Measurements from ENCODE around the gene ETS1.
A peak's percentile ranks its signal among the peaks of the same experiment; 100 is the strongest.

ETS1 gene

DNA sequence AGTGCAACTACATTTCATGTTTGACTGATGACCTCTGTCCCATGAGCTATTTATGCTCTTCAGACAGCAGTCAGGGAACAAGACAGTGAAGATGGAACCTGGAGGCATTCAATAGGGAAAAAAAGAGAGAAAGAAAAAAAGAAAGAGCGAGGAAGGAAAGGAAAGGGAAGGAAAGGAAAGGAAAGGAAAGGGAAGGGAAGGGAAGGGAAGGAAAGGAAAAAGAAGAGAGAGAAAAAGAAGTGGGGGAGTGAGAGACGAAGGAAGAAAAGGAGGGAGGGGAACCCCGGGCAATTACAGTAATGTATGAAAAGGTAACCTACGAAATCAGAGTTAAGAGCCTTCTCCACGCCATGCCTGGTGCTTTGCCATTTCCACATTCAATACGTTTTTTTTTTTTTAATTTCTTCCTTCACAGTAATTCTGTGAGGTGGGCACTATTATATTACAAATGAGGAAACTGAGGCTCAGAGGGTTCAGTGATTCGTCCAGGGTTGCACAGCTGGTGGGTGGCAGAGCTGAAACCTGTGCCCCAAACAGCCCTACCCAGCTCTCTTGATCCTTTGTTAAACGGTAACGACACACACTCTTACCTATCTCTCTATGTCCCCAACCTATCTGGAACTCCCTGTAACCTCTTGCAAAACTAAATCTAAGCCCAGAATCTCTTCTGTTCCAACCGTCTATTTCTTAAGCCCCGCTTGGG, 39.3 kb downstream of the ETS1 start:
- Mint-ChIP-seq H3K27ac (peak overlapping the region; percentile 52), H3K36me3 (ENCODE audit: low read depth) (no peaks in the 10 kb centered on the region), H3K4me1 (ENCODE audit: low read depth) (peaks cover 53% of the 10 kb centered on the region), H3K4me3 (peak overlapping the region; percentile 67), H3K27me3 (peaks cover 34% of the 10 kb centered on the region), H3K9me3 (no peaks in the 10 kb centered on the region)
- intact Hi-C loops (cut with micrococcal nuclease): no loop called here

DNA sequence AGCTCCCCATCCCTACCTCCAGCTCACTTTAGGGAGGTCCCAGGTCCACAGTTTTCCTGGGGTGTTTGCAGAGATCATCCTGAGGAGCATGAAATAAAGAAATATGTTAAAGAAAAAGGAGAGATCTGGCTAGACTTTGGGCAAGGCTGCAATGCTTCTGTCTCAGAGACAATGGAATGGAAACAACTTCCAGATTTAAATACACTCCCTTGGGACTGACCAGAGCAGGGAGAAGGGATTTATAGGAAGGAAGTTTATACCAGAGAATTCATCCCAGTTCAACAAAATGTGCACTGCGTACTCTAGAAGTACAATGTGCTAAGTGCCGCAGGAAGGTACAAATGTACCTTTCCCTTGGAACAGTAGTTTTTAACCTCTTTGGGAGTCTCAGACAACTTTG, 40.4 kb downstream of the ETS1 start:
- Mint-ChIP-seq H3K36me3 (ENCODE audit: low read depth) (no peaks in the 10 kb centered on the region), H3K27me3 (peaks cover 34% of the 10 kb centered on the region), H3K4me1 (ENCODE audit: low read depth) (peaks cover 52% of the 10 kb centered on the region), H3K9me3 (no peaks in the 10 kb centered on the region), H3K4me3 (no peak overlapping the region), H3K27ac (no peak overlapping the region)
- intact Hi-C loops (cut with micrococcal nuclease): no loop called here

DNA sequence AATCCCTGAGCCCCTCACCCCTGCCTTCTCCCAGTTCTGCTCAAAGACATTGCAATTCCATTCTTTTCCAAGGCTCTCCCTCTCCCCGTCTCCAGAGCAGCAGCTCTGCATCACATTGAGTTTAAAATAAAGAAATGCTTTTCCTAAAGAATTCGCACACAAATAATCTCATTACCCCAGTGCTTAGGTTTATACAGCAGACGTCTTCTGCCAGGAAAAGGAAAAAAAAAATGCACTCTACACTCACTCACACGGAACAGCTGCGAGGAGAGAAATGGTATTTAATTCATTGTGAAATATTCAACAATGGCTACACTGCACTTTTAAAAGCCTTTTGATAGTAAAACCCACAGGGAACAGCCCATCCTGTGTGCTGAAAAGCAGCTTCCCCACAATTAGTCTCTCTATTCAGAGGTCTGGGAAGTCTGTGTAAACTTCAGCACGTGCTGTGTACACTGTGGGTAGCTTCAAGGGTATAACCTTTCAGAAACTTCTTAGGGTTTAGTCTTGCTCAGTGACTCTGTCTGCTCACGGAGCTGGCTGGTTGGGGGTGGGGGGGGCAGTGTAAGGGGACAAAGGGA, 42.8 kb downstream of the ETS1 start:
- intact Hi-C loops (cut with micrococcal nuclease): no loop called here

DNA sequence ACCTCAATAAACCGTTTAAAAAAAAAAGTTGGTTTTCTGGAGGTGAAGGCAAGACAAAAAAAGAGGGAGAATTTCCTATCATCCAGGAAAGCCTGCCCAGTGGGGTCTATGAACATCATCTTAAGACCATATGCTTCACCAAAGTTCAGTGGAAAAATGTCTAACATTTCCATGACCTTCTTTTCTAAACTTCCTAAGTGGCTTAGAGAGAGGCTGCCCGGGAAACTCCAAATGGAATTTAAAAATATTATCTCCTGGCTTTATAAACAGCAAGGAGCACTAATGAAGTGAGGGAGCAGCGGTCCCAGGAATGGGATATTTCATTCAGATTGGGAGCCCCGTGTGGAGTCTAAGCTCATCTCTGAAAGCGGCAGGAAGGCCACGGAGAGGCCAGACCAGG, 46.9 kb downstream of the ETS1 start:
- H3K9me3 Mint-ChIP-seq: no peaks in the 10 kb centered on the region
- peaks cover 14% of the 10 kb centered on the region for H3K27me3 Mint-ChIP-seq
- no peak overlapping the region for H3K4me3 Mint-ChIP-seq
- no peak overlapping the region for H3K27ac Mint-ChIP-seq
- H3K4me1 Mint-ChIP-seq (ENCODE audit: low read depth): peaks cover 13% of the 10 kb centered on the region
- intact Hi-C loops (cut with micrococcal nuclease): no loop called here
- no peaks in the 10 kb centered on the region for H3K36me3 Mint-ChIP-seq (ENCODE audit: low read depth)

More for the DNA sequence above, 42.8 kb downstream of the ETS1 start:
- Mint-ChIP-seq H3K4me1 (ENCODE audit: low read depth) (peaks cover 29% of the 10 kb centered on the region), H3K4me3 (no peak overlapping the region), H3K9me3 (no peaks in the 10 kb centered on the region), H3K27ac (no peak overlapping the region), H3K27me3 (peaks cover 36% of the 10 kb centered on the region), H3K36me3 (ENCODE audit: low read depth) (no peaks in the 10 kb centered on the region)

DNA sequence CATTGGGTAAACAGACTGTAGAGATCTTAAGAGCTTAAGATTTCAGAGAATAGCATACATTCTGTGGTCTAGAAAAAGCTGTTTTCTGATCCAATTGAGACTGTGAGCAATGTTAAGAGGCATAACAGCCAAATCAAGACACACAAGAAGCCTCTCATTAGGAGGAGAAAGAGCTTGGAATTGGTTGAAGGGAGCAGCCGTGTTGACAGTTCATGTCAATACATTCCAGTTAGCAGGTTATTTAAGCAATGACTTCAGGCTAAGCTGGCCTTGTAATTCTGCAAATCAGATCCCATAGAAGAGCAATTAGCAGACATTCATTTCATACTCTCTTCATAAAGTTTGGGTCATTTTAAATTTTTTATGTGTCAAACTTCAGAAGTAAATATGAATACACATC, 50.9 kb downstream of the ETS1 start:
- no peak overlapping the region for H3K27ac Mint-ChIP-seq
- H3K4me1 Mint-ChIP-seq (ENCODE audit: low read depth): no peaks in the 10 kb centered on the region
- no peaks in the 10 kb centered on the region for H3K9me3 Mint-ChIP-seq
- no peak overlapping the region for H3K4me3 Mint-ChIP-seq
- H3K36me3 Mint-ChIP-seq (ENCODE audit: low read depth): no peaks in the 10 kb centered on the region
- peaks cover 15% of the 10 kb centered on the region for H3K27me3 Mint-ChIP-seq
- intact Hi-C loops (cut with micrococcal nuclease): no loop called here

DNA sequence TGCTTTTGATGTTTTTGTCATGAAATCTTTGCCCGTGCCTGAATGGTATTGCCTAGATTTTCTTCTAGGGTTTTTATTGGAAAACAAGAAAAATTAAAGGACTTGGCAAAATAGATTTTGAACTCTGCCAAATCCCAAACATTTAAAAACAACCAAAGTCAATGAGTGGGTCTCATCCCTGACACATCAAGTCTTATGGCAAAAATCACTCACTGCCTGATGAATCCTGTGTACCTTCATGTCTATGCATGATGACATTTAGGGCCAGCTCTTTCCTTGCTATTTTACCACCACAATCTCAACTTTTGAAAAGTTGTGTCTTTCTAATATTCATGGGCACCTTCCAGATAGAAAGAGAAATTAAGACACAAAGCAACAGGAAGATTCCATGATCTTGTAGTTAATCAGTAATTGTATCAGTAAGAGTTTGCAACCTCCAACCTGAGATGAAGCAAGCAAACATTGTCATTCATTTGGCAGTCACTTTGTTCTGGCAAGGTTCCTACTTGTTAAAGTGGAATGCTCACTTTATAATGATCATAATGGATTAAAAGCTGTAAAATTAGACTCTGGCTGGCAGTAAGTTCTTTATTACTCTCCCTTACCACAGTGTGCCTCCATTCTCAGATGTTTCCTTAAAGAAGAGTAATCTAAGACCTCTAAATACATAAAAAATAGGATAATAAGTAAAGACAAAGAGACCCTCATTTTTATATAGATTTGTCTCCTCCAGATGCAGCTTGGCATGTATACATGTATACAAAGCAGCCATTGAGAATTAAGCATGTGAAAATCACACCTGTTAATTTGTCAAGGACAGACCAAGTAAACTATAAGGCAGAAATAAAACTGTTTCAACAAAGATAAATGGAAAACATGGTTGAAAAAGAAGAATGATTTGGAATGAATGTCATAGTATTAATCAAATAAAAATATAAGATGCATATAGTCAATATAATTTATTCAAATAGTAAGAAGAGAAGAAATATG, 51.6 kb downstream of the ETS1 start:
- intact Hi-C loops (cut with micrococcal nuclease): no loop called here
- Mint-ChIP-seq H3K4me3 (no peak overlapping the region), H3K27me3 (peaks cover 12% of the 10 kb centered on the region), H3K36me3 (ENCODE audit: low read depth) (no peaks in the 10 kb centered on the region), H3K9me3 (no peaks in the 10 kb centered on the region), H3K27ac (no peak overlapping the region), H3K4me1 (ENCODE audit: low read depth) (no peaks in the 10 kb centered on the region)

DNA sequence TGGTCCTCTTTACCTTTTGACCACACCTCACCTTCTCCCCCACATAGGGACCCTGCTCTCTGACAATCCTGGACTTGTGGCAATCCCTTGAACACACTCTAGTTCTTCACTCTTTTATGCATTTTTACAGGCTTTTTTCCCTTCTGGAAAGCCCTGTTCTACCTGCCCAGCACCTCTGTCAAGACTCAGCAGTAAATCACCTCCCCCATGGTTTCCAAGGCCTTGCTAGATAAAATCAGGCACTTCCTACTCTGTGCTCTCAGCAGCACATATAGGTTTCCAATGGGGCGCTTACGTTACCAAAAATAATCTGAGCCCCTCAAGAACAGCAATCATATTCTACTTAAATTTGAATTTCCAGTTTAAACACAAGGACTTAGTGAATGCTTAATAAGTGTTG, 53.9 kb downstream of the ETS1 start:
- H3K4me1 Mint-ChIP-seq (ENCODE audit: low read depth): no peaks in the 10 kb centered on the region

DNA sequence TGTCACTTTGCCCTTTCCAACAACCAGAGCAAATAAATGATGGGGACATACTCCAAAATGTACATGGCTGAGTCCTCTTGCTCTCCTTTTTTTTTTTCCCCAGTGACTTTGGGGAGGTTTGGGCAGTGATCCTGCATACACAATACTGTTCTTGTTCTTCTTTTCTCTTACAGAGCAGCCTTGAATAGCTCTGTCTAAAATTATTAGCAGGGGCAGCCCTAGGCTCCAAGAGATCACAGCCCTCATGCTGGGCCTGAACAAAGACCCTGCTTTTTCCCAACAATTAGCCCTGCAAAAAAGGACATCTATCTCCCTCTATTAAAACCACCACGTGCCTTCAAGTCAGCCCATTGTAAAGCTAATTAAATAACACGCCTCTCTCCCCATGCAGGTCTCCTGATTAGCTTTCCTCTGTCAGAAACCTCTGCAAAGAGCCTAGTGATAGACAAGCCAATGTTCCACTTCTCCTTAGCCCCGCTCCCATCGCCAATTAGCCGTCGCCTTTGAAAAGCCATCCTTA, 54.7 kb downstream of the ETS1 start:
- no peaks in the 10 kb centered on the region for H3K36me3 Mint-ChIP-seq (ENCODE audit: low read depth)
- H3K4me1 Mint-ChIP-seq (ENCODE audit: low read depth): peaks cover 8% of the 10 kb centered on the region
- intact Hi-C loops (cut with micrococcal nuclease): no loop called here

More for the DNA sequence above, 53.9 kb downstream of the ETS1 start:
- no peaks in the 10 kb centered on the region for H3K9me3 Mint-ChIP-seq
- intact Hi-C loops (cut with micrococcal nuclease): no loop called here
- no peak overlapping the region for H3K4me3 Mint-ChIP-seq
- peaks cover 17% of the 10 kb centered on the region for H3K27me3 Mint-ChIP-seq
- H3K27ac Mint-ChIP-seq: no peak overlapping the region
- no peaks in the 10 kb centered on the region for H3K36me3 Mint-ChIP-seq (ENCODE audit: low read depth)

DNA sequence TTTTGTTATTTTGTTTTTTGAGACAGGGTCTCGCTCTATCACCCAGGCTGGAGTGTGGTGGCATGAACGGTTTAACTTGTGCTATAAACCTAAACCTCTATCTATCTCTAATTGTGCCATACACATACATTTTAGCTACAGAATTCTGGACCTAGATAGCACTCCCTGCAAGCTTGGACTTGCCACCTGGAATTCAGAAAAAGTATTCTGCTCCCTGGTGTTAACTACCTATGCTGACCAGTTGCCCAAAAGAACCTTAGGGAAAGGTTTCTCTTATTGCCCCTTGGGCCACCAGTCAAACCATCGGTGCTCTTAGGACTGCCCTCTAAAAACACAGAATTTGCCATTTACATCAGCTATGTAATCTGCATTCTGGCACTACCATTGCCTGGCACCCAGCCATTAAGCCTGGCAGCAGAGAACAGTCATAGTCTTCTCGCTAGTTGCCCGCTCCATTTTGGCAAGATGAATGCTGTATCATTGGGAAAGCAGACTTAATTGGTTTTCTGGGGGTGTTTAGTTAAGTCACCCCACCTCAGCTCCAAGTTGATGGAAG, 55.3 kb downstream of the ETS1 start:
- intact Hi-C loops (cut with micrococcal nuclease): no loop called here
- H3K4me3 Mint-ChIP-seq: no peak overlapping the region
- H3K27me3 Mint-ChIP-seq: peaks cover 17% of the 10 kb centered on the region
- no peak overlapping the region for H3K27ac Mint-ChIP-seq
- no peaks in the 10 kb centered on the region for H3K9me3 Mint-ChIP-seq
- H3K4me1 Mint-ChIP-seq (ENCODE audit: low read depth): peaks cover 10% of the 10 kb centered on the region
- no peaks in the 10 kb centered on the region for H3K36me3 Mint-ChIP-seq (ENCODE audit: low read depth)

More for the DNA sequence above, 54.7 kb downstream of the ETS1 start:
- no peak overlapping the region for H3K27ac Mint-ChIP-seq
- no peaks in the 10 kb centered on the region for H3K9me3 Mint-ChIP-seq
- H3K4me3 Mint-ChIP-seq: no peak overlapping the region
- peaks cover 17% of the 10 kb centered on the region for H3K27me3 Mint-ChIP-seq

DNA sequence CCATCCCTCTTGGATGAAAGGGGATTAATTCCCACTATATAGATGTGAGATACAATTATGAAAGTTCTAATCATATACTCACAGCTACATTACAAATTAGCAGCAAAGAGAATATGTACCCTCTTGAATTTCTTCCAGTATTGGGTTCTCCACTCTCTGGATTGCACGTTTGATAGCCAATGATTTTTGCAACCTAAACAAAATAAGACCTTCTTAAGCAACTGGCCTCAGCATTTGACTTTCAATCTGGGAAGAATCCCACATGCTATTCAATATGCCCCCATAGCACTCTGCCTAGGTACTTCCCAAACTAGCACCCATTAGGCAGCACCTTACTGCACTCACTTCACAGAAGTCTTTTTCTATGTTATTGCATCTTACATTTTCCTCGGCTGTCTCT, 55.8 kb downstream of the ETS1 start:
- peaks cover 17% of the 10 kb centered on the region for H3K27me3 Mint-ChIP-seq
- H3K9me3 Mint-ChIP-seq: no peaks in the 10 kb centered on the region
- H3K4me1 Mint-ChIP-seq (ENCODE audit: low read depth): peaks cover 10% of the 10 kb centered on the region
- no peak overlapping the region for H3K27ac Mint-ChIP-seq
- intact Hi-C loops (cut with micrococcal nuclease): no loop called here
- no peak overlapping the region for H3K4me3 Mint-ChIP-seq
- no peaks in the 10 kb centered on the region for H3K36me3 Mint-ChIP-seq (ENCODE audit: low read depth)

DNA sequence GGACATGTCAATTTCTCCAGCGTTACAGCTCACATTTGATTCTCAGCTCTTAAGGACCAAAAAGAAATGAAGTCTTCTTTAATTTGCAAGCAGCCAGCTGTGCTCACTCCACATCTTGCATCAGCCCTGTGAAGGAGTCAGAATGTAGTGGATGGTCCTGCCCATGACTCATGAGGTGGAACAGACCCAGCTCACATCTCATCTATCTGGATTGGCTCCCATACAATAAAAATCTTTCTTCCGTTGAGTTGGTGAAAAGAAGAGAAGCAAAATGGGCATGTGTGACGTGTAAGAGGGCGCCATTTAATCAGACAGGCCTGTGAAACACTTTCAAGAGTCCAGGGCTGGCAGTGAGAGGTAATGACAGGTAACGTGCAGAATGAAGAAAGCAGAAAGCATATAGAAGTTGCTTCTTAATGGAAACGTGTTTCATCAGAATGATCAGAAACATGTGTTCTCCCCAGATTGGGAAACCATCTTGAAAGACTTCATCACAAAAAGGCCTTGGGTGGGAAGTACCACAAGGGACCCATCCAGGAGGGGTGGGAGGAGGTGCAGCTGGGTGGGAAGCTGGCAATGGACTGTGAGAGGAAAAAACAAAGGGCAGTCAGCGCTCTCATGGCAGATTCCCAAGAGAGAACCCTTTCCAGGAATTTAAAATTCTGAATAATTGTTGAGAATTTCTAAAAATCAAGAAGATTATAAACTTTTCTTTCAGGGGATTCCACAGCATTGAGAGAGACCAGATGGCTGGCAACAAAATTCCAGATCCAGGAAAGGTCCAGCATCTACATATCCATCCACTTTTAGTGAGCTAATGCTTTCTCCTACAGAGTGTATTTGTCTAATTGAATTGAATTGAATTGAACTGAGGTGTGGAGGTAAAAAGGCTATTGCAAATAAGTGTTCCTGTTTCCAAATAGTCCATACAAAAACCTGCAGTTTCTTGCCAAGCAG, 57.0 kb downstream of the ETS1 start:
- intact Hi-C loops (cut with micrococcal nuclease): no loop called here
- Mint-ChIP-seq H3K36me3 (ENCODE audit: low read depth) (no peaks in the 10 kb centered on the region), H3K4me3 (no peak overlapping the region), H3K27ac (no peak overlapping the region), H3K27me3 (peaks cover 15% of the 10 kb centered on the region), H3K4me1 (ENCODE audit: low read depth) (peaks cover 10% of the 10 kb centered on the region), H3K9me3 (no peaks in the 10 kb centered on the region)

DNA sequence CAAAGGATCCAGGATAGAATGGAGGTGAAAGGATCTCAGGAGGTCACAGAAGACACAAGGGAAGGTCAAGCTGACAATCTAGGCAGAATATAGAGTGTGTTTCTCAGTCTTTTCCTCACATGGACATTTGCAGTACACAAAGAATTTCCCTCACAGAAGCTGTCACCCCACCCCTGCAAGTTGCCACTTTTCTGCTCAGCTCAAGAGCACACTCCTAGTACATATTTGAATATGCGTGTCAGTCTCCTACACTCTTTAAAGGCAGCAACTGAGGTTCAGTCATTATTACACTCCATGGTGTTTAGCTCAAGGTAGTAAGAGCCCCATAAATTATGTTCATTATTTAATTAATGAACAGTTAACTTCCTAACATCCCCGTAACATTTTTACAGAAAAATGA, 59.1 kb downstream of the ETS1 start:
- intact Hi-C loops (cut with micrococcal nuclease): no loop called here
- Mint-ChIP-seq H3K4me1 (ENCODE audit: low read depth) (peaks cover 19% of the 10 kb centered on the region), H3K27ac (no peak overlapping the region), H3K9me3 (no peaks in the 10 kb centered on the region), H3K27me3 (peaks cover 15% of the 10 kb centered on the region), H3K4me3 (no peak overlapping the region), H3K36me3 (ENCODE audit: low read depth) (no peaks in the 10 kb centered on the region)

DNA sequence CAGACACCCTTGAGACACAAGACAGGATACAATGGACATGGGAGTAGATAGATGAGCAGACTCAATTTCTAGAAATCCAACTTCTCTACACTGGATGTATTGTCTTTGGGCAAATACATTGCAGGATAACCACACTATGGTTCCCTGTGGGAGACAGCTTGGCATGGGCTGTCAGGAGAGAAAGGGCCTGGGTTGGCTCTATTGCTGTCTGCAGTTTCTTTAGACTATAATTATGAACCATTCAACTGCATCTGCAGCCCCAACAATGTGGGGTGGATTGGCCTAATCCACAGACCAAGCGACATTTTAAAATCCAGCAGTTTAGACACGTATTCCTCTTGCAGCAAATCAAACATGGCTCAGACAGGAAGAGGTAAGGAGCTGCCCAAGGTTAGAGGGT, 60.3 kb downstream of the ETS1 start:
- no peak overlapping the region for H3K4me3 Mint-ChIP-seq

More for the DNA sequence above, 60.3 kb downstream of the ETS1 start:
- H3K27ac Mint-ChIP-seq: no peak overlapping the region
- peaks cover 9% of the 10 kb centered on the region for H3K27me3 Mint-ChIP-seq
- intact Hi-C loops (cut with micrococcal nuclease): no loop called here
- H3K9me3 Mint-ChIP-seq: no peaks in the 10 kb centered on the region
- H3K4me1 Mint-ChIP-seq (ENCODE audit: low read depth): peaks cover 27% of the 10 kb centered on the region
- no peaks in the 10 kb centered on the region for H3K36me3 Mint-ChIP-seq (ENCODE audit: low read depth)
